Kidney epithelial cell (primary cell): ENCODE data around the gene BCAR3. TPM values are rescaled to one million over a fixed set of nuclear protein-coding genes. Genes with fewer than 3 reads are reported as not detected.

Experiments used
- DNase-seq: peaks from one replicate; pipeline ENCODE4 v3.0.0-alpha.2; 2010; ENCODE audit warnings: low read depth
- H3K27me3 ChIP-seq: 2 replicates; pipeline ENCODE4 v1.6.0; 2011; ENCODE audit warnings: low read length; ENCODE audit not compliant: control insufficient read depth, insufficient read depth
- H3K36me3 ChIP-seq: 2 replicates; pipeline ENCODE4 v1.5.1; 2011; ENCODE audit warnings: low read length; ENCODE audit not compliant: control insufficient read depth, insufficient read depth
- H3K4me3 ChIP-seq: 2 replicates; pipeline ENCODE4 v1.5.1; 2011; ENCODE audit warnings: low read depth, mild to moderate bottlenecking, control low read depth, low read length
- total RNA-seq: library from RNA; depleted of rRNA; stranded (reverse); fragments of >200 nt; gene quantifications from 2 replicates; pipeline ENCODE4 v1.2.3, GENCODE V29; 2015
- TF ChIP-seq, protein P1 (sequence below): IDR thresholded peaks from 2 replicates; pipeline ENCODE4 v1.5.1; 2011; ENCODE audit warnings: mild to moderate bottlenecking, moderate library complexity, low read length, control low read depth, inconsistent platforms; ENCODE audit not compliant: insufficient read depth, poor library complexity, severe bottlenecking

The BCAR3 gene
- total RNA-seq, 1 donor from 2014 or later, result 93.3 TPM

DNA sequence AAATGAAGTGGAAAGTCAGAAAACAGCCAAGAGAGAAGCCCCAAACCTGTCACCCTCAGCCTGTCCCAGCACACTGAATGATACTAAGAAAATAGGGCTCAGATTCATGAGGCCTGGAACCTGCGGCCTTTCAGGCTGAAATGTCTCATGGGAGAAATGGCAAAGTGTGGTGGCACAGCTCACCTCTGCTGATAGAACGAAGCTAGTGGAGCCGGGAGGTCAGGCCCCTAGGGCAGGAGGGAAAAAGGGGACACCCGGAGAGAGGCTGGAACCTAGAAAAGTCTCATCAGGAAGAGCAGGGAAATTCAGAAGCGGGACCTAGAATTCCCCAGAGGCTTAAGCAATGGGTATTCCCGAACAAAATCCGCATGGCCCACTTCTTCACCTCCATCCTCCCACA lies 107.1 kb downstream of the BCAR3 start:
- TF ChIP-seq, protein P1, sequence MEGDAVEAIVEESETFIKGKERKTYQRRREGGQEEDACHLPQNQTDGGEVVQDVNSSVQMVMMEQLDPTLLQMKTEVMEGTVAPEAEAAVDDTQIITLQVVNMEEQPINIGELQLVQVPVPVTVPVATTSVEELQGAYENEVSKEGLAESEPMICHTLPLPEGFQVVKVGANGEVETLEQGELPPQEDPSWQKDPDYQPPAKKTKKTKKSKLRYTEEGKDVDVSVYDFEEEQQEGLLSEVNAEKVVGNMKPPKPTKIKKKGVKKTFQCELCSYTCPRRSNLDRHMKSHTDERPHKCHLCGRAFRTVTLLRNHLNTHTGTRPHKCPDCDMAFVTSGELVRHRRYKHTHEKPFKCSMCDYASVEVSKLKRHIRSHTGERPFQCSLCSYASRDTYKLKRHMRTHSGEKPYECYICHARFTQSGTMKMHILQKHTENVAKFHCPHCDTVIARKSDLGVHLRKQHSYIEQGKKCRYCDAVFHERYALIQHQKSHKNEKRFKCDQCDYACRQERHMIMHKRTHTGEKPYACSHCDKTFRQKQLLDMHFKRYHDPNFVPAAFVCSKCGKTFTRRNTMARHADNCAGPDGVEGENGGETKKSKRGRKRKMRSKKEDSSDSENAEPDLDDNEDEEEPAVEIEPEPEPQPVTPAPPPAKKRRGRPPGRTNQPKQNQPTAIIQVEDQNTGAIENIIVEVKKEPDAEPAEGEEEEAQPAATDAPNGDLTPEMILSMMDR, result no peak
- H3K27me3 ChIP-seq, result no peaks in the 10 kb centered on the region
- DNase-seq, result no peak
- H3K36me3 ChIP-seq, result peaks cover 4% of the 10 kb centered on the region
- no peak overlapping the region for H3K4me3 ChIP-seq

DNA sequence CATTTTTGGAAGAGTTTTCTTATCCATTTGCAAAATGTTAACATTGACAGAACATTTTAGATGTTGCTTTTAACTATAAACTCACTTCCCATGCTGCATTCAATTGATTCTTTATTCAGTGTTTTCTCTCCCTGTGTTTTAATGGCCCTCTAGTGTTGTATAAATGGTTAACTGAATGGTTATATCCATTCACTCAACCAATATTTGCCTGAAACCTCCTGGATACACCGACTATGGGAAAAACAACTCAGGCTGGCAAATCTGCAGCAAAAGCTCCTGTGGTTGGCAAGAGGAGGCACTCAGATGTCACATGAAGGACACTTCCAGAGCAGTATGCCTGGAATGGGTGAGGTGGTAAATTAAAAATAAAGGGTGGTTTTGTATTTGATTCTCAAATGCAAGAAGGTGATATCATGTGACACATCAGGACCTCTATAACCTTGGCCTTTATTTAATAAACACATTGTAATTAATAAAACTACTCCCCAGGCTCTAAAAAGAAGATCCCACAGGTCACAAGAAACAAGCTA lies 107.6 kb downstream of the BCAR3 start:
- DNase-seq, result no peak
- TF ChIP-seq, protein P1, result no peak
- Histone ChIP-seq H3K27me3 (no peaks in the 10 kb centered on the region), H3K4me3 (no peak overlapping the region), H3K36me3 (peaks cover 3% of the 10 kb centered on the region)

DNA sequence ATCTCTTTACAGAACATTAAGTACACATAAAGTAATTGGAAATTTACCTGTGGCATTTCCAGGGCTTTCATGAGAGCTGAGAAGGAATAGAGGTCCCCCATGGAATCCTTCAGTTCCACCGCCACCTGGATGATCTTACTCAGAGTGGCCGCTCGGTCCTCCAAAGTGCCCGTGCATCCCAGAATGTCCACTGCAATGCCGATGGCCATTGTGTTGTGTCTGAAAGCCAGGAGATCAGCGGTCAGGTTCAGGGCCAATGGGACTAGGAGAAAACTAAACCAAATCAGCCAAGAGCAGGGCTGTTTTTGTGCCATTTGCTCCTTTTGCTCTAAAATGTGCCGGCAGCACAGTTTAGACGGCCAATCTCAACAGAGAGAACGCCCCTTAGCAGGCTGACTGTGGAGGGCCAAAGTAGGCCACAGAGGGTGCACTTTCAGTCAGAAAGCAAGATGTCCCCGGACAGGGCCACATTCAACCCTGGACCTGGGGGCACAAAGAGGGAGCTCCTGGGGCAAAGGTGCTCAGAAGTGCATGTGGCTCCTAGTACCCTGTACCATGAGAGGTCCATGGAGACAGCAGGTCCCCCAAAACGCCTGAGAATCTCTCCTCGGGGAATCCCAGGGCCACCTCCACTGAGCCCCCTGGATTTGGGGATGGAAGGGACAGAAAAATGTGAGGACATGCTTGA lies 109.9 kb downstream of the BCAR3 start:
- Histone ChIP-seq H3K36me3 (peaks cover 2% of the 10 kb centered on the region), H3K4me3 (no peak overlapping the region), H3K27me3 (no peaks in the 10 kb centered on the region)
- TF ChIP-seq, protein P1, result no peak
- DNase-seq, result no peak

DNA sequence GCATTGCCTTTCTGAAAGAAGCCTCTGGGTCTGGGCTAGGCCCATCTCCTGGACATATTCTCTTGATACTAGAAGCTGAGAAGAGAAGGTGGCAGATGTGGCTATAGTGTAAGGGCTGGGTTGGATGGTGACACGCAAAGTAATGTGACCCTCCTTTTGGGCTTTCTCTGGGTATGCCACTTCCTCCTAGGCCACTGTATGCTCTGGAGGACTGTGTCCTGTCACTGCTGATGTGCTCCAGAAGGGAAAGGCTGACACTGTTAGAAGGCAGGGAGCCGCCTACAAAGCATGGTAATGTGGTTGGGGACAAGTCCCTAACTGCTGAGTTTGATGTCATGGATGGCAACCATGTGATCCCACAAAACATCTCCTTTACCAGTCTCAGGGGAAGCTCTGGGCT lies 112.1 kb downstream of the BCAR3 start:
- H3K36me3 ChIP-seq, result peaks cover 2% of the 10 kb centered on the region
- no peak overlapping the region for H3K4me3 ChIP-seq
- no peaks in the 10 kb centered on the region for H3K27me3 ChIP-seq
- no peak for DNase-seq
- TF ChIP-seq, protein P1, result no peak

DNA sequence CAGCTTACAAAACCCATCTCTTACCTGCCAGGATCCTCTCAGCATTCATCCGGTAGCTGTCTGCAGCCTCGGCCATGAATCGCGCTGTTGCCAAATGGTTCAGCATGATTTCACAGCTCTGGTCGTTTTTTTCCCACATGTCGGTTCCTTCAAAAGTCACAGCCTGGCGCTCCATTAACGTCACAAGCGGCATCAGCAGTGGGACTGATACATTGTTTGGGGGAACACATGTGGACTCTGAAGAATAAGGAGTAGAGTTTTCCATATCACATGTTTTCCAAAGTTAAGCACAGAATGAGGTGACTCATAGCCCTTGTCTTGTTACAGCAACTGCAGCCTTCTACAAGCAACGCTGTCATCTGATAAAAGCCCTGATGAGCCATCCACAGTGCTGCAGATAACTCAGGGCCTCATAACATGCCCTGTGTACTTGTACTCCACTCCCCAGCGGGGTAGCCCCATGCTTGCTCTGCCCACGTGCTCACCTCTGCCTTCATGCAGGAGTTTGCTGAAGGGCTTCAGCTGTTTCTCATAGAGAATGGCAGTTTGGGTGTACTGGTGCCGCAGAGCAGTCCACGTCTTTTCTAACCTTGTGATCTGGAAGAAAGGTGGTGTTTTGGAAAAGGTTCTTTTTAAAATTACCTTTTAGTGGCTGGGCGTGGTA lies 114.2 kb downstream of the BCAR3 start:
- TF ChIP-seq, protein P1, result no peak
- no peak for DNase-seq
- H3K4me3 ChIP-seq, result no peak overlapping the region
- peaks cover 2% of the 10 kb centered on the region for H3K36me3 ChIP-seq
- no peaks in the 10 kb centered on the region for H3K27me3 ChIP-seq
